HG02852 (cell line): ENCODE measurements around the gene SLC36A3.
A peak's percentile ranks its signal among the peaks of the same experiment; 100 is the strongest.
"Not testable (repeated sequence)": the region's sequence is repeated elsewhere in the genome, so short reads cannot be mapped to it uniquely, and the experiment has no call there.

Experiments
- ATAC-seq: cut with Tn5 transposase; IDR thresholded peaks from one replicate; pipeline ENCODE4 v1.9.1; 2021; ENCODE audit warnings: mild to moderate bottlenecking, moderate library complexity; ENCODE audit not compliant: unreplicated experiment

SLC36A3 gene

GRCh38 chr5:151303666-151304065 is at the start of gene SLC36A3:
Gene SLC36A3 (minus strand): TSS chr5:151303766. CDS start chr5:151303354, 412 bp downstream.
- no peak for ATAC-seq

- no peak for ATAC-seq
These were observed 48.1 kb upstream of the SLC36A3 start for GRCh38 chr5:151351671-151352070.

- no peak for ATAC-seq
These were observed 45.2 kb upstream of the SLC36A3 start for GRCh38 chr5:151348789-151349188.

GRCh38 chr5:151347369-151347768 is 43.8 kb upstream of the SLC36A3 start, which contains the start of gene SLC36A2:
Gene SLC36A2 (minus strand): TSS chr5:151347559. CDS start chr5:151347460, 99 bp downstream.
- ATAC-seq = no peak

- no peak for ATAC-seq
These were observed 42.4 kb upstream of the SLC36A3 start for GRCh38 chr5:151345808-151346478.

GRCh38 chr5:151345187-151345807 is 41.7 kb upstream of the SLC36A3 start:
- no peak for ATAC-seq

- no peak for ATAC-seq
These were observed 40.5 kb upstream of the SLC36A3 start for GRCh38 chr5:151344088-151344487.

- no peak for ATAC-seq
These were observed 36.4 kb upstream of the SLC36A3 start for GRCh38 chr5:151340004-151340403.

GRCh38 chr5:151338734-151339133 is 35.2 kb upstream of the SLC36A3 start:
- no peak for ATAC-seq

- no peak for ATAC-seq
These were observed 29.3 kb upstream of the SLC36A3 start for GRCh38 chr5:151332857-151333256.

GRCh38 chr5:151328734-151329133 is 25.2 kb upstream of the SLC36A3 start:
- ATAC-seq = no peak

- ATAC-seq = no peak
These were observed 24.0 kb upstream of the SLC36A3 start for GRCh38 chr5:151327585-151327984.

GRCh38 chr5:151326266-151326665 is 22.7 kb upstream of the SLC36A3 start:
- no peak for ATAC-seq

GRCh38 chr5:151320481-151320880 is 16.9 kb upstream of the SLC36A3 start:
- ATAC-seq = no peak

GRCh38 chr5:151318850-151319732 is 15.5 kb upstream of the SLC36A3 start:
- peak; percentile 73 for ATAC-seq

GRCh38 chr5:151317871-151318270 is 14.3 kb upstream of the SLC36A3 start:
- ATAC-seq = no peak

GRCh38 chr5:151315998-151316597 is 12.5 kb upstream of the SLC36A3 start:
- peak; percentile 81 for ATAC-seq

- ATAC-seq = no peak
These were observed 9.8 kb upstream of the SLC36A3 start for GRCh38 chr5:151313357-151313756.

- no peak for ATAC-seq
These were observed 9.3 kb upstream of the SLC36A3 start for GRCh38 chr5:151312756-151313324.

- ATAC-seq = no peak
These were observed 7.4 kb upstream of the SLC36A3 start for GRCh38 chr5:151310932-151311331.

GRCh38 chr5:151309821-151310220 is 6.3 kb upstream of the SLC36A3 start:
- ATAC-seq = not testable (repeated sequence)
